Keratinocyte (primary cell): ENCODE data around the gene SSMEM1. TPM values are rescaled to one million over a fixed set of nuclear protein-coding genes. Genes with fewer than 3 reads are reported as not detected.
"Not testable (repeated sequence)": the region's sequence is repeated elsewhere in the genome, so short reads cannot be mapped to it uniquely, and the experiment has no call there.

Source experiments
- DNase-seq: peaks from one replicate; pipeline ENCODE4 v3.0.0-alpha.2; 2011; ENCODE audit warnings: low read depth, missing footprints, low spot score
- FAIRE-seq: peaks from 2 replicates; lab custom pipeline; 2011; peaks lifted over from hg19 to GRCh38; lab: Jason Lieb, UNC
- H2AFZ ChIP-seq: 2 replicates; pipeline ENCODE4 v1.6.0; 2012; ENCODE audit warnings: low read length, control low read depth, inconsistent platforms; ENCODE audit not compliant: control insufficient read depth
- H3K27ac ChIP-seq: 2 replicates; pipeline ENCODE4 v1.5.1; 2011; ENCODE audit warnings: low read length; ENCODE audit not compliant: control insufficient read depth, insufficient read depth
- H3K27me3 ChIP-seq: 3 replicates; pipeline ENCODE4 v1.6.0; 2011; ENCODE audit warnings: low read length; ENCODE audit not compliant: control insufficient read depth, insufficient read depth; ENCODE audit errors: extremely low read depth
- H3K36me3 ChIP-seq, 2 experiments: 2 replicates in 1 of 2; 3 replicates in 1 of 2; pipeline ENCODE4 v1.5.1; 2011; ENCODE audit warnings: low read length in 2 of 2, mild to moderate bottlenecking in 1 of 2; ENCODE audit not compliant: control insufficient read depth in 2 of 2, insufficient read depth in 2 of 2; ENCODE audit errors: extremely low read depth in 1 of 2
- H3K4me1 ChIP-seq: 3 replicates; pipeline ENCODE4 v1.5.1; 2011; ENCODE audit warnings: low read length; ENCODE audit not compliant: control insufficient read depth, insufficient read depth; ENCODE audit errors: extremely low read depth
- H3K4me2 ChIP-seq: 3 replicates; pipeline ENCODE4 v1.6.0; 2011; ENCODE audit warnings: low read depth, low read length; ENCODE audit not compliant: control insufficient read depth, insufficient read depth; ENCODE audit errors: extremely low read depth
- H3K4me3 ChIP-seq, 3 experiments: fragments of 200-600 bp in 1 of 3; sonication (generic) in 1 of 3; 2 replicates in 2 of 3; 3 replicates in 1 of 3; pipeline ENCODE4 v1.5.1; 2011 to 2016; ENCODE audit warnings: low read length in 3 of 3, mild to moderate bottlenecking in 3 of 3, control low read depth in 2 of 3, inconsistent platforms in 1 of 3, low read depth in 1 of 3, mixed read lengths in 1 of 3, mixed run types in 1 of 3, moderate library complexity in 1 of 3; ENCODE audit not compliant: control insufficient read depth in 2 of 3, insufficient read depth in 2 of 3; ENCODE audit errors: extremely low read depth in 1 of 3
- H3K79me2 ChIP-seq: 2 replicates; pipeline ENCODE4 v1.6.0; 2012; ENCODE audit warnings: low read length; ENCODE audit not compliant: control insufficient read depth, insufficient read depth
- H3K9ac ChIP-seq: 3 replicates; pipeline ENCODE4 v1.6.0; 2011; ENCODE audit warnings: low read length; ENCODE audit not compliant: control insufficient read depth, insufficient read depth; ENCODE audit errors: extremely low read depth
- H3K9me1 ChIP-seq: 3 replicates; pipeline ENCODE4 v1.6.0; 2011; ENCODE audit warnings: low read length; ENCODE audit not compliant: control insufficient read depth, insufficient read depth; ENCODE audit errors: extremely low read depth
- H3K9me3 ChIP-seq: 2 replicates; pipeline ENCODE4 v1.5.1; 2012; ENCODE audit warnings: low read depth, low read length; ENCODE audit not compliant: control insufficient read depth
- H4K20me1 ChIP-seq: 3 replicates; pipeline ENCODE4 v1.6.0; 2011; ENCODE audit warnings: low read length; ENCODE audit not compliant: control insufficient read depth, insufficient read depth; ENCODE audit errors: extremely low read depth
- CTCF ChIP-seq, 3 experiments: IDR thresholded peaks in 1 of 3; conservative IDR thresholded peaks in 1 of 3; optimal IDR thresholded peaks in 1 of 3; 2 replicates in 2 of 3; 3 replicates in 1 of 3; pipeline versions ENCODE3 to v1.5.1; 2011; ENCODE audit warnings: low read length in 3 of 3, mild to moderate bottlenecking in 3 of 3, moderate library complexity in 2 of 3, control low read depth in 1 of 3, inconsistent platforms in 1 of 3; ENCODE audit not compliant: insufficient read depth in 2 of 3; ENCODE audit errors: extremely low read depth in 1 of 3
- EZH2 ChIP-seq: IDR thresholded peaks from one replicate; pipeline ENCODE4 v1.6.1; 2012; ENCODE audit warnings: inconsistent platforms, mild to moderate bottlenecking, low read length, moderate library complexity
- dilution Hi-C: fragments of 300-500 bp; cut with MboI; formaldehyde crosslinking; loops from one replicate; pipeline ENCODE4 v1.7.0; 2020; ENCODE audit warnings: low sequenced_read_pairs; ENCODE audit not compliant: extremely low pct_ligation_motif_present
- polyA plus RNA-seq, 5 experiments: library from polyadenylated mRNA; depleted of rRNA in 3 of 5; stranded (reverse) in 3 of 5; stranded (forward) in 1 of 5; unstranded in 1 of 5; fragments of >200 nt; gene quantifications; 1 replicate in 1 of 5; 2 replicates in 3 of 5; 3 replicates in 1 of 5; pipeline versions ENCODE4 v1.2.1 to v1.2.3, GENCODE V29; 2011 to 2012; ENCODE audit warnings: missing spikeins in 2 of 5, low read depth in 1 of 5, low replicate concordance in 1 of 5

The SSMEM1 gene
- polyA plus RNA-seq, 1 donor (not counting 4 experiments of a cell fraction or from before 2014, with no cell fraction given), result not detected

DNA sequence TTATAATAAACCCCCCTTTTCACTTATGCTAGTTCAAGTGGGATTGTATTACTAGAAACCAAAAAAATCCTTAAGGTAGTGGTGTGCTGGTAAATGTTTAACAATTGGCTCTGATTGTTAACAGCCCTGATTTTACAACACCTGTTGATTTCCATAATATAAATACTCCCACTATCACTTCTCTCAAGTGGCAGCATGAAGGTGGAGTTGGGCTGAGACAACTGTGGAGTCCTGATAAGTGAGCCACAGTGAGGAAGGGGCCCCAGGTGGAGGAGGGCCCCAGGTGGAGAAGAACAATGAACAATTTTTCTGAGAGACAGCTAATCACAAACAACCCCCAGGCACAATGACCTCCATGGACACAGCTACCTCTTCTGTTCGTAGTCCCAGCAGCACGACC lies 26.4 kb downstream of the SSMEM1 start:
- no peaks in the 10 kb centered on the region for H3K27me3 ChIP-seq
- no peaks in the 10 kb centered on the region for H3K9me1 ChIP-seq
- no peaks in the 10 kb centered on the region for H3K4me1 ChIP-seq
- no peaks in the 10 kb centered on the region for H4K20me1 ChIP-seq
- H3K79me2 ChIP-seq, result no peaks in the 10 kb centered on the region
- no peak overlapping the region for H3K27ac ChIP-seq
- H2AFZ ChIP-seq, result no peak overlapping the region
- dilution Hi-C loops, result no loop called here
- DNase-seq (no peak), FAIRE-seq (no peak)
- no peak overlapping the region for H3K4me3 ChIP-seq
- no peak for TF ChIP-seq EZH2
- no peaks in the 10 kb centered on the region for H3K36me3 ChIP-seq
- no peak overlapping the region for H3K4me2 ChIP-seq
- no peaks in the 10 kb centered on the region for H3K9me3 ChIP-seq
- H3K9ac ChIP-seq, result no peak overlapping the region

DNA sequence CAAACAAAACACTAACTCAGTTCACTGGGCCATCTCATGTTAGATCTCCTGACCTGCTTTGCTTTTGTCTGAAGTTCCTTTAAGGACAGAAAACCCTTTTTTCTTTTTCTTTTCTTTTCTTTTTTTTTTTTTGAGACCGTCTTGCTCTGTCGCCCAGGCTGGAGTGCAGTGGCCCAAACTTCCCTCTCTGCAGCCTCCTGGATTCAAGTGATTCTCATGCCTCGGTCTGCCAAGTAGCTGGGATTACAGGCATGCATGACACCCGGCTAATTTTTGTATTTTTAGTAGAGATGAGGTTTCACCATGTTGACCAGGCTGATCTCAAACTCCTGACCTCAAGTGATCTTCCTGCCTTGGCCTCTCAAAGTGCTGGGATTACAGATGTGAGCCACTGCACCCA lies 28.7 kb downstream of the SSMEM1 start:
- H3K4me3 ChIP-seq, DNase-seq, H3K27ac ChIP-seq, H3K4me1 ChIP-seq, H3K79me2 ChIP-seq, H2AFZ ChIP-seq, H3K27me3 ChIP-seq, H3K9me3 ChIP-seq, H3K9ac ChIP-seq, dilution Hi-C loops, H3K4me2 ChIP-seq, H3K9me1 ChIP-seq, FAIRE-seq, H3K36me3 ChIP-seq, H4K20me1 ChIP-seq: not testable (repeated sequence)

DNA sequence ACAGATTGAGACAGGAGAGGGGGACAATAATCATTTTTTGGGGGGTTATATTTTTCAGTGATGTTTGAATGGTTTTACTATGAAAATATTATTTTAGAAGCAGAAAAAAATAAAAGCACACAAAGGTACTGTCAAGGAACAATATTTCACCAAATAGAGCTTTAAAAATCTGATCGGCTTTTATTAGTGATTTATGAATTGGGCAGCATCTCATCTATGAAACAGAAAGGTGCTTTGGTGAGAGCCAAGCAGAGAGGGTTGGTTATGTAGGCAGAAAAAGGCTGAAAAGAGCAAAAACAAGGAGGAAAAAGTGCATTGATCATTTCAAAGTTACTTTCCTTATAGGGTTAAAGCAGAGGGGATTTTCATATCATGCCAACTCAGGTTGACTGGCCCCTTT lies 32.6 kb downstream of the SSMEM1 start:
- H3K27ac ChIP-seq, result no peak overlapping the region
- H3K27me3 ChIP-seq, result no peaks in the 10 kb centered on the region
- H3K9ac ChIP-seq, result no peak overlapping the region
- H3K36me3 ChIP-seq, result no peaks in the 10 kb centered on the region
- H3K9me1 ChIP-seq, result no peaks in the 10 kb centered on the region
- no peaks in the 10 kb centered on the region for H3K9me3 ChIP-seq
- no peak for FAIRE-seq
- H4K20me1 ChIP-seq, result no peaks in the 10 kb centered on the region
- H3K4me1 ChIP-seq, result peaks cover 12% of the 10 kb centered on the region
- no peak for TF ChIP-seq CTCF (optimal IDR thresholded peaks at IDR 0.05 in 1 of 3, IDR thresholded peaks at IDR 0.05 in 1 of 3, conservative IDR thresholded peaks at IDR 0.05 in 1 of 3; ENCODE audit: extremely low read depth in 1 of 3, insufficient read depth in 2 of 3, low read length in 3 of 3)
- no peak for TF ChIP-seq EZH2
- dilution Hi-C loops, result no loop called here
- no peaks in the 10 kb centered on the region for H3K79me2 ChIP-seq
- H3K4me2 ChIP-seq, result no peak overlapping the region
- no peak for DNase-seq
- H3K4me3 ChIP-seq, result no peak overlapping the region
- H2AFZ ChIP-seq, result no peak overlapping the region
